GM18517 (cell line): Measurements from ENCODE around the gene ETS2.

Experiments
- ATAC-seq: cut with Tn5 transposase; IDR thresholded peaks from one replicate; pipeline ENCODE4 v1.9.1; 2021; ENCODE audit warnings: mild to moderate bottlenecking, moderate library complexity; ENCODE audit not compliant: unreplicated experiment

ETS2 gene

GRCh38 chr21:38857152-38857825 lies 51.6 kb downstream of the ETS2 start:
- ATAC-seq, result no peak

- ATAC-seq, result no peak
Observed at GRCh38 chr21:38858026-38858811, 52.5 kb downstream of the ETS2 start.

- ATAC-seq, result no peak
Observed at GRCh38 chr21:38858812-38859205, 53.1 kb downstream of the ETS2 start.

- ATAC-seq, result no peak
Observed at GRCh38 chr21:38859852-38860251, 54.1 kb downstream of the ETS2 start.

GRCh38 chr21:38861056-38861455 lies 55.3 kb downstream of the ETS2 start:
- ATAC-seq, result no peak

- ATAC-seq, result peak; percentile 86
Observed at GRCh38 chr21:38861989-38862683, 56.4 kb downstream of the ETS2 start.

- ATAC-seq, result no peak
Observed at GRCh38 chr21:38863291-38863690, 57.6 kb downstream of the ETS2 start.

GRCh38 chr21:38863843-38864363 lies 58.2 kb downstream of the ETS2 start:
- ATAC-seq, result no peak

- ATAC-seq, result no peak
Observed at GRCh38 chr21:38864964-38865363, 59.2 kb downstream of the ETS2 start.

GRCh38 chr21:38869196-38869595 lies 63.5 kb downstream of the ETS2 start:
- no peak for ATAC-seq

GRCh38 chr21:38869946-38870345 lies 64.2 kb downstream of the ETS2 start:
- no peak for ATAC-seq
